A549 (cell line): ENCODE measurements around the gene FAM107B.

ENCODE experiments used
- POLR2A ChIP-seq: IDR thresholded peaks from 2 replicates; pipeline ENCODE4 v1.6.1; 2012; ENCODE audit warnings: mild to moderate bottlenecking, low read length
- RFX5 ChIP-seq: fragments of 450-650 bp; IDR thresholded peaks from 2 replicates; pipeline ENCODE4 v1.7.1; 2014; ENCODE audit warnings: antibody characterized with exemption, mild to moderate bottlenecking, moderate library complexity
- TF ChIP-seq, protein P1 (sequence below): fragments of >200 bp; sonication (Bioruptor Twin); formaldehyde crosslinking; IDR thresholded peaks from 3 replicates; pipeline ENCODE4 v1.5.1; 2016
- TF ChIP-seq, protein P2 (sequence below): IDR thresholded peaks from 2 replicates; pipeline ENCODE4 v1.6.1; 2012

DNA sequence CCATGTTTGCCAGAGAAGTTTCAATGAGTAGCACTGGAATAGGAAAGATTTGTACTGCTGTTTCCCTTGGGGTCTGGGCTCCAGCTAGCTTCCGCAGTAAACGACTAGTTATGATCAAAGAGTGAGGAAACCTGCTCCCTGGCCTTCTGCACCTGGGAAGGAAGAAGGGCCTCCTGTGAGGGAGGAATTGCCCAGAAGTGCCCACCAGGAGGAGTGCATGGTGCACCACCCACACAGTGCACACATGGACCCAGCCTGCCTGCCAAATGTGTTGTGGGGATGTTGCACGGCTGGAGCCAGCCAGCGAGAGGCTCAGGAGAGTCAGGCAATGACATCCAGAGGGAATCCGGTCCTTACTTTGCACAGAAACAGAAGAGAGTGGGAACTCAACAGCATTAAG, 27.0 kb upstream of the FAM107B start:
- TF ChIP-seq POLR2A = no peak
- TF ChIP-seq, protein P1, sequence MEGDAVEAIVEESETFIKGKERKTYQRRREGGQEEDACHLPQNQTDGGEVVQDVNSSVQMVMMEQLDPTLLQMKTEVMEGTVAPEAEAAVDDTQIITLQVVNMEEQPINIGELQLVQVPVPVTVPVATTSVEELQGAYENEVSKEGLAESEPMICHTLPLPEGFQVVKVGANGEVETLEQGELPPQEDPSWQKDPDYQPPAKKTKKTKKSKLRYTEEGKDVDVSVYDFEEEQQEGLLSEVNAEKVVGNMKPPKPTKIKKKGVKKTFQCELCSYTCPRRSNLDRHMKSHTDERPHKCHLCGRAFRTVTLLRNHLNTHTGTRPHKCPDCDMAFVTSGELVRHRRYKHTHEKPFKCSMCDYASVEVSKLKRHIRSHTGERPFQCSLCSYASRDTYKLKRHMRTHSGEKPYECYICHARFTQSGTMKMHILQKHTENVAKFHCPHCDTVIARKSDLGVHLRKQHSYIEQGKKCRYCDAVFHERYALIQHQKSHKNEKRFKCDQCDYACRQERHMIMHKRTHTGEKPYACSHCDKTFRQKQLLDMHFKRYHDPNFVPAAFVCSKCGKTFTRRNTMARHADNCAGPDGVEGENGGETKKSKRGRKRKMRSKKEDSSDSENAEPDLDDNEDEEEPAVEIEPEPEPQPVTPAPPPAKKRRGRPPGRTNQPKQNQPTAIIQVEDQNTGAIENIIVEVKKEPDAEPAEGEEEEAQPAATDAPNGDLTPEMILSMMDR = no peak
- no peak for TF ChIP-seq RFX5
- TF ChIP-seq, protein P2, sequence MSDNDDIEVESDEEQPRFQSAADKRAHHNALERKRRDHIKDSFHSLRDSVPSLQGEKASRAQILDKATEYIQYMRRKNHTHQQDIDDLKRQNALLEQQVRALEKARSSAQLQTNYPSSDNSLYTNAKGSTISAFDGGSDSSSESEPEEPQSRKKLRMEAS = no peak
